Upper lobe of left lung (tissue), 4 donors: ENCODE data around the gene GALK2.

Experiments used
- POLR2A ChIP-seq, 4 donors: fragments of 450-650 bp; IDR thresholded peaks; one replicate each; pipeline ENCODE4 v1.5.1; 2016 to 2017; ENCODE audit warnings: antibody characterized with exemption in 4 of 4, mild to moderate bottlenecking in 2 of 4
- TF ChIP-seq, protein P1 (sequence below), 6 experiments: fragments of 450-650 bp in 4 of 6; fragments of 200-600 bp in 2 of 6; sonication (generic) in 2 of 6; IDR thresholded peaks; one replicate each; pipeline ENCODE4 v1.5.1; 2016 to 2019; ENCODE audit warnings: antibody characterized with exemption in 6 of 6

DNA sequence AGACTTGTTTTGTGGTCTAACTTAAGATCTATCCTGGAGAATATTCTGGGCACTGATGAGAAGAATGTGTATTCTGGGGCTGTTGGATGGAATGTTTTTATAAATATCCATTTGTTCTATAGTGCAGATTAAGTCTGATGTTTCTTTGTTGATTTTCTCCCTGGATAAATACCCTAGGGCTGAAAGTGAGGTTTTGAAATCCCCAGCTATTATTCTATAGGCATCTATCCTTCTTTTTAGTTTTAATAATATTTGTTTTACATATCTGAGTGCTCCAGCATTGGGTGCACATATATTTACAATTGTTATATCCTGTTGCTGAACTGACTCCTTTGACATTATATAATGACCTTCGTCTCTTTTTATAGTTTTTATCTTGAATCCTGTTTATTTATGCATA, 42.9 kb downstream of the GALK2 start:
- TF ChIP-seq, protein P1, sequence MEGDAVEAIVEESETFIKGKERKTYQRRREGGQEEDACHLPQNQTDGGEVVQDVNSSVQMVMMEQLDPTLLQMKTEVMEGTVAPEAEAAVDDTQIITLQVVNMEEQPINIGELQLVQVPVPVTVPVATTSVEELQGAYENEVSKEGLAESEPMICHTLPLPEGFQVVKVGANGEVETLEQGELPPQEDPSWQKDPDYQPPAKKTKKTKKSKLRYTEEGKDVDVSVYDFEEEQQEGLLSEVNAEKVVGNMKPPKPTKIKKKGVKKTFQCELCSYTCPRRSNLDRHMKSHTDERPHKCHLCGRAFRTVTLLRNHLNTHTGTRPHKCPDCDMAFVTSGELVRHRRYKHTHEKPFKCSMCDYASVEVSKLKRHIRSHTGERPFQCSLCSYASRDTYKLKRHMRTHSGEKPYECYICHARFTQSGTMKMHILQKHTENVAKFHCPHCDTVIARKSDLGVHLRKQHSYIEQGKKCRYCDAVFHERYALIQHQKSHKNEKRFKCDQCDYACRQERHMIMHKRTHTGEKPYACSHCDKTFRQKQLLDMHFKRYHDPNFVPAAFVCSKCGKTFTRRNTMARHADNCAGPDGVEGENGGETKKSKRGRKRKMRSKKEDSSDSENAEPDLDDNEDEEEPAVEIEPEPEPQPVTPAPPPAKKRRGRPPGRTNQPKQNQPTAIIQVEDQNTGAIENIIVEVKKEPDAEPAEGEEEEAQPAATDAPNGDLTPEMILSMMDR (IDR thresholded peaks at IDR 0.05), result no peak
- no peak for TF ChIP-seq POLR2A (IDR thresholded peaks at IDR 0.05)
